GM12878 (cell line): ENCODE measurements around the gene FLVCR2. TPM values are rescaled to one million over a fixed set of nuclear protein-coding genes. Genes with fewer than 3 reads are reported as not detected.

Experiments
- ATAC-seq: fragments of 200-7000 bp; cut with Tn5 transposase; 3 replicates; pipeline ENCODE4 v1.9.1; 2020; ENCODE audit warnings: mild to moderate bottlenecking, moderate library complexity
- BruUV-seq: library from RNA; stranded (reverse); fragments of 400-500 nt; replicated peaks from 2 replicates; lab custom pipeline; 2021; lab: Mats Ljungman, UMichigan
- CTCF ChIA-PET: fragments of 300-600 bp; sonication (Branson Sonifier 250); formaldehyde crosslinking; extraction: SDS; loops from one replicate; lab custom pipeline; 2021; ENCODE audit warnings: inconsistent platforms; lab: Yijun Ruan, JAX
- POLR2A ChIA-PET: fragments of 350-600 bp; formaldehyde crosslinking; extraction: SDS; loops from one replicate; lab custom pipeline; 2021; ENCODE audit warnings: inconsistent platforms; lab: Charles Lee
- RAD21 ChIA-PET: fragments of 300-600 bp; sonication (Branson Sonifier 250); formaldehyde crosslinking; loops from one replicate; lab custom pipeline; 2023; ENCODE audit warnings: antibody characterized with exemption; ENCODE audit not compliant: unreplicated experiment; lab: Charles Lee
- SMC1A ChIA-PET: fragments of 300-600 bp; sonication (Branson Sonifier 250); formaldehyde crosslinking; loops from one replicate; lab custom pipeline; 2023; ENCODE audit not compliant: unreplicated experiment, uncharacterized antibody; lab: Charles Lee
- DNase-seq: peaks from one replicate; pipeline ENCODE4 v3.0.0-alpha.2; 2011; ENCODE audit warnings: low read depth, low spot score
- FAIRE-seq: peaks from 3 replicates; lab custom pipeline; 2011; peaks lifted over from hg19 to GRCh38; lab: Jason Lieb, UNC
- H2AFZ ChIP-seq: 2 replicates; pipeline ENCODE4 v1.6.0; 2011; ENCODE audit warnings: low read depth, low read length, control low read depth; ENCODE audit not compliant: control insufficient read depth
- H3K27ac ChIP-seq: 2 replicates; pipeline ENCODE4 v1.5.1; 2011; ENCODE audit warnings: control low read depth; ENCODE audit not compliant: control insufficient read depth, insufficient read depth
- H3K27me3 ChIP-seq, 2 experiments: replicated peaks in 1 of 2; 2 replicates each; pipeline versions ENCODE4 v1.6.0 to v1.6.1; 2011; ENCODE audit warnings: low read length in 1 of 2; ENCODE audit not compliant: control insufficient read depth in 2 of 2, insufficient read depth in 2 of 2
- H3K36me3 ChIP-seq, 2 experiments: 2 replicates each; pipeline ENCODE4 v1.5.1; 2011; ENCODE audit warnings: low read length in 1 of 2; ENCODE audit not compliant: control insufficient read depth in 2 of 2, insufficient read depth in 2 of 2
- H3K4me1 ChIP-seq: 2 replicates; pipeline ENCODE4 v1.6.1; 2011; ENCODE audit warnings: mild to moderate bottlenecking, low read length, moderate library complexity, mixed read lengths; ENCODE audit not compliant: control insufficient read depth, insufficient read depth
- H3K4me2 ChIP-seq: 2 replicates; pipeline ENCODE4 v1.6.0; 2011; ENCODE audit warnings: control low read depth; ENCODE audit not compliant: control insufficient read depth, insufficient read depth
- H3K4me3 ChIP-seq: fragments of 200-600 bp; sonication (generic); 2 replicates; pipeline ENCODE4 v1.5.1; 2016
- H3K79me2 ChIP-seq: 2 replicates; pipeline ENCODE4 v1.6.0; 2011; ENCODE audit warnings: low read length; ENCODE audit not compliant: control insufficient read depth, insufficient read depth
- H3K9ac ChIP-seq: 2 replicates; pipeline ENCODE4 v1.8.0; 2011; ENCODE audit warnings: low read length, control low read depth, mixed read lengths; ENCODE audit not compliant: control insufficient read depth, insufficient read depth
- H3K9me3 ChIP-seq: replicated peaks from 3 replicates; pipeline ENCODE4 v1.5.1; 2011; ENCODE audit warnings: mild to moderate bottlenecking, low read length; ENCODE audit not compliant: control insufficient read depth, insufficient read depth
- H4K20me1 ChIP-seq: 2 replicates; pipeline ENCODE4 v1.6.0; 2011; ENCODE audit not compliant: control insufficient read depth, insufficient read depth
- BHLHE40 ChIP-seq, 2 experiments: fragments of 450-650 bp in 1 of 2; IDR thresholded peaks; 2 replicates each; pipeline ENCODE4 v1.6.1; 2011 to 2017; ENCODE audit warnings: low read depth in 2 of 2, borderline replicate concordance in 1 of 2, improper control_type of control experiment in 1 of 2, low read length in 1 of 2, mild to moderate bottlenecking in 1 of 2
- EED ChIP-seq: sonication (generic); IDR thresholded peaks from 2 replicates; pipeline ENCODE4 v1.6.1; 2016; ENCODE audit warnings: antibody characterized with exemption, low read depth
- MAX ChIP-seq: IDR thresholded peaks from 2 replicates; pipeline ENCODE4 v1.6.1; 2012; ENCODE audit warnings: low read depth, low read length, improper control_type of control experiment
- NFXL1 ChIP-seq: fragments of 450-650 bp; IDR thresholded peaks from 2 replicates; pipeline ENCODE4 v1.6.1; 2017; ENCODE audit warnings: antibody characterized with exemption, mild to moderate bottlenecking, borderline replicate concordance
- NFYB ChIP-seq: IDR thresholded peaks from 2 replicates; pipeline ENCODE4 v1.6.1; 2011; ENCODE audit warnings: low read depth, mild to moderate bottlenecking, low read length, improper control_type of control experiment, moderate library complexity; ENCODE audit not compliant: insufficient read depth
- NR2C1 ChIP-seq: fragments of 450-650 bp; IDR thresholded peaks from 2 replicates; pipeline ENCODE4 v1.6.1; 2017; ENCODE audit warnings: antibody characterized with exemption, mild to moderate bottlenecking, moderate library complexity
- RFX5 ChIP-seq: IDR thresholded peaks from 2 replicates; pipeline ENCODE4 v1.6.1; 2011; ENCODE audit warnings: low read depth, low read length, improper control_type of control experiment
- SIX5 ChIP-seq: IDR thresholded peaks from 2 replicates; pipeline ENCODE4 v1.6.1; 2011; ENCODE audit warnings: mild to moderate bottlenecking, low read depth, low read length, moderate library complexity; ENCODE audit not compliant: severe bottlenecking
- SUPT20H ChIP-seq: IDR thresholded peaks from 2 replicates; pipeline ENCODE4 v1.6.1; 2011; ENCODE audit warnings: low read depth, mild to moderate bottlenecking, low read length, moderate library complexity, borderline replicate concordance; ENCODE audit not compliant: control insufficient read depth
- WGBS: methylation state at CpG from one replicate; pipeline ENCODE4 v1.1.6; 2016; ENCODE audit warnings: low lambda C conversion rate; ENCODE audit not compliant: insufficient replicate concordance, insufficient coverage; ENCODE audit errors: missing lambda C conversion rate; 5-methylcytosine and 5-hydroxymethylcytosine counted together
- in situ Hi-C: fragments of 300-500 bp; cut with MboI; formaldehyde crosslinking; loops from 9 replicates; pipeline ENCODE4 v1.14.3; 2018; ENCODE audit warnings: mixed read lengths
- intact Hi-C: fragments of 100-400 bp; cut with micrococcal nuclease; formaldehyde crosslinking; loops from one replicate; pipeline ENCODE4 v1.14.2; 2022; ENCODE audit not compliant: unreplicated experiment
- polyA plus RNA-seq, 11 experiments: library from polyadenylated mRNA; depleted of rRNA in 4 of 11; unstranded in 6 of 11; stranded (reverse) in 5 of 11; fragments of >200 nt; fragmentation: Nextera tagmentation in 4 of 11; fragmentation: Illumina TruSeq in 1 of 11; extraction: Ambion mirVana in 4 of 11; extraction: Trizol in 1 of 11; gene quantifications; 1 replicate in 1 of 11; 2 replicates in 10 of 11; pipeline versions ENCODE4 v1.2.1 to v1.2.3, GENCODE V29; 2011 to 2016; ENCODE audit warnings: inconsistent platforms in 2 of 11, missing spikeins in 2 of 11, low read depth in 1 of 11
- total RNA-seq, 4 experiments: library from RNA; depleted of rRNA in 3 of 4; stranded (reverse); fragments of >200 nt in 3 of 4; fragmentation: Illumina TruSeq in 1 of 4; extraction: Trizol in 1 of 4; gene quantifications; 2 replicates each; pipeline versions ENCODE4 v1.2.1 to v1.2.3, GENCODE V29; 2013 to 2021

The FLVCR2 gene
- total and polyA plus RNA-seq, 10 of the 15 experiments (the other 5 are each of a cell fraction or from before 2014, with no cell fraction given) = 0.24 to 3.7 (median 1.6) TPM

DNA sequence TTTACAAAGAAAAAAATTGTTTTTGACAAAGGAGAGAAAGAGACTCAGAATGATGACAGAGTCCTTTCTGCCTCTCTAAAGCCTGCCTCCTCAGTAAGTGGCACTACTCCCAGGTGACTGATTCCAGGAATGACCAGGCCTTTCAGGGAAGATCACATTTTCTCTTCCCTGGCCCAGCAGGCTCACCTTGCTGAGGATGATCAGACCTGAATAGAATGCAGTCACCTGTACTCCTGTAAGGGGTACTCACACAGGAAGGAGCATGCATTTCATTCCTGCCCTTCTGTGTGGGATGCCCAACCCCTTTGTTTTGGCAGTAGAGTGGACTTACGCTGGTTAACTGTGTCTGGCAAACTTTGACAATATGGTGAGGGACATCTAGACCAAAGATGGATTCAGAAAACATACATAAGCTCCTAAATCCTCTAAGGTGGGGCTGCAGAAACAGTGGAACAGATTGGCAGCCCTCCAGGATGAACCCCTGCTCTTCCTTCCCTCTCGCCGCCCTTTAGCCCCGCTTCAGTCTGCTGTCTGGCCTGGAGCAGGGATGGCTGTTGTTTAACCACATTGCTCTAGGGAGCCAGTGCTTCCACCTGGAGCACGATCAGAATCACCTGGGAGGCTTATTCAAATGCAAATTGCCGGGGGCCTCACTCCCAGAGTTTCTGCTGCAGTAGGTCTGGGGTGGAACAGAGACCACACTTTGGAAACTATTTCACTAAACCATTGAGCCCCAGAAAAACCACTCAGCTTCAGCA lies 52.5 kb downstream of the FLVCR2 start:
- no peaks in the 10 kb centered on the region for H3K4me1 ChIP-seq
- no peak for FAIRE-seq
- in situ Hi-C loops (no loop called here), intact Hi-C loops (no loop called here)
- TF ChIP-seq EED (no peak), SUPT20H (no peak), NFYB (no peak), NR2C1 (no peak), NFXL1 (no peak), RFX5 (no peak), MAX (no peak), BHLHE40 (IDR thresholded peaks at IDR 0.05; ENCODE audit: borderline replicate concordance in 1 of 2, low read depth in 2 of 2, low read length in 1 of 2) (no peak), SIX5 (no peak)
- CTCF ChIA-PET = interaction anchor here (1.2 kb wide), 1 partner anchor 53 kb away, joined by 5 read pairs; no protein-coding TSS in a partner anchor
- H3K9ac ChIP-seq = no peak overlapping the region
- no peaks in the 10 kb centered on the region for H3K79me2 ChIP-seq
- no peak overlapping the region for H2AFZ ChIP-seq
- H3K36me3 ChIP-seq = no peaks in the 10 kb centered on the region
- SMC1A ChIA-PET = no interaction called here
- POLR2A ChIA-PET = no interaction called here
- H3K4me3 ChIP-seq = no peak overlapping the region
- 73% methylated on average over 6 of the region's 6 CpGs for WGBS
- H3K9me3 ChIP-seq = no peaks in the 10 kb centered on the region
- H3K4me2 ChIP-seq = no peak overlapping the region
- no peak for ATAC-seq
- no TSS peak for BruUV-seq
- DNase-seq = no peak
- RAD21 ChIA-PET = no interaction called here
- H4K20me1 ChIP-seq = no peaks in the 10 kb centered on the region; the same call in 1 of the 2 replicates
- no peak overlapping the region for H3K27ac ChIP-seq
- H3K27me3 ChIP-seq = no peaks in the 10 kb centered on the region
